Measurements from ENCODE around the gene RAB1A.

GRCh38 chr2:65161551-65162100 lies 31.7 kb upstream of the RAB1A start:
- TF ChIP-seq EZH2 (IDR thresholded peaks at IDR 0.05) (no peak), POLR2AphosphoS5 (IDR thresholded peaks at IDR 0.05; ENCODE audit: borderline replicate concordance, low read depth, low read length) (no peak)

Data from SK-N-MC (cell line).